Jurkat, Clone E6-1 (cell line): ENCODE measurements around the gene ZNF486. TPM values are rescaled to one million over a fixed set of nuclear protein-coding genes. Genes with fewer than 3 reads are reported as not detected.
"Not testable (repeated sequence)": the region's sequence is repeated elsewhere in the genome, so short reads cannot be mapped to it uniquely, and the experiment has no call there.

Source experiments
- DNase-seq: peaks from one replicate; pipeline ENCODE4 v3.0.0-alpha.2; 2011; ENCODE audit warnings: low read depth, low spot score
- H3K4me3 ChIP-seq: 2 replicates; pipeline ENCODE4 v1.5.1; 2011; ENCODE audit warnings: mild to moderate bottlenecking, low read length, control low read depth, moderate library complexity
- polyA plus RNA-seq: library from polyadenylated mRNA; unstranded; fragments of >200 nt; gene quantifications from one replicate; pipeline ENCODE4 v1.2.1, GENCODE V29; 2012; ENCODE audit warnings: missing spikeins; ENCODE audit not compliant: insufficient read length, insufficient read depth

ZNF486 gene
- not detected for polyA plus RNA-seq

DNA sequence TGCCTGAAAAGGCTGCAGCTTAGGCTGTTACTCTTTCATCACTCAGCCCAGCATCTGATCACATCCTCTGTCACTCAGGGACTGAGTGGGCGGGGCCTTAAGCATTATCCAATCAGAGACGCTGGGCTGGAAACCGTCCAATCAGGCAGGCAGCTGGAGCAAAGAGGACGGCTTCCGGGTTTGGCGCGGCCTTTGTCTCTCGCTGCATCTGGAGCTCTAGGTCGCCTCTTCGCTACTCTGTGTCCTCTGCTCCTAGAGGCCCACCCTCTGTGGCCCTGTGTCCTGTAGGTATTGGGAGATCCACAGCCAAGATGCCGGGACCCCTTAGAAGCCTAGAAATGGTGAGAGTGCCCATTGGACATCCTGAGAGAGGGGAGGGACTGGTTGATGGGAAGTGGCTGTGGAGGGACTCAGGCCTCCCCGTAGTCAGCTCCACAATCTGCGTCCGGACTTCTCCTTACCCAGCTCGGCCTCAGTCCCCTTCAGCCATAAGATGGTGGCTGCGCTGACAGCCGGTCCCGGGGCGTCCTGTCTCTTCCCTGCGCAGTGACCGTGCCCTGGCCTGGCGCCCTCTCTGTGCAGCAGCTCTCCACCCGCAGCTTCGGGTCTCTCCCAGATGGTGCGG lies at the start of gene ZNF486:
Gene ZNF486, plus strand, starts transcription at position 195 of the 625 bp plus-strand sequence. Its CDS starts 117 bp downstream, at position 312.
- no peak within 1 kb of the TSS for H3K4me3 ChIP-seq
- DNase-seq, result no peak

DNA sequence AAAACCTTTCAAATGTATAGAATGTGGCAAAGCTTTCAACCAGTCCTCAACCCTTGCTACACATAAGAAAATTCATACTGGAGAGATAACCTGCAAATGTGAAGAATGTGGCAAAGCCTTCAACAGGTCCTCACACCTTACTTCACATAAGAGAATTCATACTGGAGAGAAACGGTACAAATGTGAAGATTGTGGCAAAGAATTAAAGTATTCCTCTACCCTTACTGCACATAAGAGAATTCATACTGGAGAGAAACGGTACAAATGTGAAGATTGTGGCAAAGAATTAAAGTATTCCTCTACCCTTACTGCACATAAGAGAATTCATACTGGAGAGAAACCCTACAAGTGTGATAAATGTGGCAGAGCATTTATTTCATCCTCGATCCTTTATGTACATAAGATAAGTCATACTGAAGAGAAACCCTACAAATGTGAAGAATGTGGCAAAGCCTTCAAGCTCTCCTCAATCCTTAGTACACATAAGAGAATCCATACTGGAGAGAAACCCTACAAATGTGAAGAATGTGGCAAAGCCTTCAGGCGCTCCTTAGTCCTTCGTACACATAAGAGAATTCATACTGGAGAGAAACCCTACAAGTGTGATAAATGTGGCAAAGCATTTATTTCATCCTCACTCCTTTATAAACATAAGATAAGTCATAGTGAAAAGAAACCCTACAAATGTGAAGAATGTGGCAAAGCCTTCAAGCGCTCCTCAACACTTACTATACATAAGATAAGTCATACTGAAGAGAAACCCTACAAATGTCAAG lies 48.8 kb upstream of the ZNF486 start:
- DNase-seq, H3K4me3 ChIP-seq: not testable (repeated sequence)

DNA sequence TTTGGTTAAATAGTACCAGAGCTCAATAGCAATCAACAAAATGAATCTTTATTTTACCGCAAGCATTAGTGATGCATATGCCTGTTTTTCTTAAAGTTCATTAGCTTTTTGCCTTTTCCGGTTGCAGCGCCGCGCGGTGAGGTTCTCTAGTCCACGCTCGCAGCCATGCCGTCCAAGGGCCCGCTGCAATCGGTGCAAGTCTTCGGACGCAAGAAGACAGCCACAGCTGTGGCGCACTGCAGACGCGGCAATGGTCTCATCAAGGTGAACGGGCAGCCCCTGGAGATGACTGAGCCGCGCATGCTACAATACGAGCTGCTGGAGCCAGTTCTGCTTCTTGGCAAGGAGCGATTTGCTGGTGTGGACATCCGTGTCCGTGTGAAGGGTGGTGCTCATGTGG lies 42.1 kb upstream of the ZNF486 start:
- H3K4me3 ChIP-seq, result no peak overlapping the region
- DNase-seq, result no peak

DNA sequence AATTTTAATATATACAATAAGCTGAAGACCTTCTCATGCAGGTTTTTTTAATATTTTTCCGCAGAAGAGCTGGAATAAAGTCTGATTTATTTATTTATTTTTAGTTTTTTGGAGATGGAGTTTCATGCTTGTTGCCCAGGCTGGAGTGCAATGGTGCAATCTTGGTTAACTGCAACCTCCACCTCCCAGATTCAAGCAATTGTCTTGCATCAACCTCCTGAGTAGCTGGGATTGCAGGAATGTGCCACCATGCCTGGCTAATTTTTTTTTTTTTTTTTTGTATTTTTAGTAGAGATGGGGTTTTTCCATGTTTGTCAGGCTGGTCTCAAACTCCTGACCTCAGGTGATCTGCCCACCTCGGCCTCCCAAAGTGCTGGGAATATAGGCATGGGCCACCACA lies 34.1 kb upstream of the ZNF486 start:
- not testable (repeated sequence) for DNase-seq, H3K4me3 ChIP-seq

GRCh38 chr19:20137714-20138113 lies 29.3 kb upstream of the ZNF486 start:
- not testable (repeated sequence) for DNase-seq, H3K4me3 ChIP-seq

- H3K4me3 ChIP-seq, result no peak overlapping the region
- no peak for DNase-seq
Measured at GRCh38 chr19:20151617-20152145, 15.3 kb upstream of the ZNF486 start.

GRCh38 chr19:20152506-20152905 lies 14.5 kb upstream of the ZNF486 start:
- not testable (repeated sequence) for DNase-seq, H3K4me3 ChIP-seq

- DNase-seq, result no peak
- no peak overlapping the region for H3K4me3 ChIP-seq
Measured at GRCh38 chr19:20153281-20153680, 13.7 kb upstream of the ZNF486 start.

DNA sequence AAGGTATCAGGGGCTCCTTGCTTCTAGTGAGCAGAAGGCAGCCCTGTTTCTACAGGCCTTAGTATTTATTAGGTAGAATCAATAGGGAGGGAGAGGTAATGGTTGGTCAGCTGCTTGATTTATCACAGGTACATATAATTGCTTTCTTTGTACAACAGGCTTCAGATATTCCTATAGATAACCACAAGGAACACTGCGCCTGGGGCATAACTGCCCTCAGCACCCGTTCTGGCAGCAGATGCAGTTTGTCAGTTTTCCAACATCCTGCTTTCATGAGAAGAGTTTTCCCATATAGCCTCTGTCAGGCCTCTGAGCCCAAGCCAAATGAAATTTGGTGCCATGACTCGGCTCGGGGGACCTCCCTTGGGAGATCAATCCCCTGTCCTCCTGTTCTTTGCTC lies 12.4 kb upstream of the ZNF486 start:
- no peak overlapping the region for H3K4me3 ChIP-seq
- DNase-seq, result no peak

DNA sequence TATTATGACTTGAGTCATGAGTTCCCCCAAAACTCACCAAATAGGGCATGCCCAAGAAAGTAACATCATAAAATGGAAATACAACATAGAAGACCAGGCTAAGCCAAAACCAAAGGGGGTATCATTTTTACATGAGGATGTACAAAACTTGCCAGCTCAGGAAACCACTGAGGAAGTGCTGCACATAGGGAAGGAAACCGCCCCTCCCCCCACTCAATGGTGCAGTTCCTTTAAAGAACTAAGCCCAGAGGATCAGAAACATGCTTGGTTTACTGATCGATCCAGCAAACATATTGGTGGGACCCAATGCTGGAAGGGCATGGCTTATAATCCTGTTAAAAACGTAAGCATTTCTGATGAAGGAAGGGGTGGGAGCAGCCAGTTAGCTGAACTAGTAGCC lies 4.2 kb upstream of the ZNF486 start:
- no peak for DNase-seq
- H3K4me3 ChIP-seq, result no peak overlapping the region

DNA sequence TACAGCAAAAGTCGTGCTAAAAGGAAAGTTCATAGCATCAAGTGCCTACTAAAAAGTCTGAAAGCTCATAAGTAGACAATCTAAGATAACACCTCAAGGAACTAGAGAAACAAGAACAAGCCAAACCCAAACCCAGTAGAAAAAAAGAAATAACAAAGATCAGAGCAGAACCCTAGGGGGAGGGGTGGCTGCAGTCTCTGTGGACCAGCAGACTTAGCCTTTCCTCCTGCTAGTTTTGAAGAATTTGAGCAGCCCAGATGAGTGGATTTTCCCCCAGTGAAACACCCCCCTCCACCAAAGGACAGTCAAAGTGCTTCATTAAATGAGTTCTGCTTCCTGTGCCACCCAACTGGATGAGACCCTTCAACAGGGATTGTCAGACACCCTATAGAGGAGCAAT lies 2.6 kb upstream of the ZNF486 start:
- H3K4me3 ChIP-seq, result no peak overlapping the region
- no peak for DNase-seq

DNA sequence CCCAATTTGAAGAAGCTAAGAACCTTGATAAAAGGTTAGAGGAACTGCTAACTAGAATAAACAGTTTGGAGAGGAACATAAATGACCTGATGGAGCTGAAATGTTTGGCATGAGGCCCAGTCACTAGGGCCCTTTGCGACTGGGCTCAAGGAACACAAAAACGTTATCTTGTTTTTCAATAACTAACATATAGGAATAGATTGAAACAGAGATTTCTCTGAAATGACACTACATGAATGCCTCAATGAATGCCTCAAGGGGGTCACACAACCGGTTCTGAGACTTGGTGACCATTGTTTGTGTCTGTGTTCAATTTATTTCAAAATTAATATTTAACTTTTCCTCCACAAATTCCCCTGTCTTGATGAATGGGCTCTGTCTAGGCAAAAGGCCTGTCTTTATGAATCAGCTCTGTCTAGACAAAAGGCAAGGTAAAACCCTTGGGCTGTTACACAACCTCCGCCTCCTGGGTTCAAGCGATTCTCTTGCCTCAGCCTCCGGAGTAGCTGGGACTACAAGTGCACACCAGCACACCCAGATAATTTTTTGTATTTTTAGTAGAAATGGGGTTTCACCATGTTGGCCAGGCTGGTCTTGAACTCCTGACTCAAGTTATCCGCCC lies 932 bp upstream of the ZNF486 start:
- no peak for DNase-seq
- no peak overlapping the region for H3K4me3 ChIP-seq

DNA sequence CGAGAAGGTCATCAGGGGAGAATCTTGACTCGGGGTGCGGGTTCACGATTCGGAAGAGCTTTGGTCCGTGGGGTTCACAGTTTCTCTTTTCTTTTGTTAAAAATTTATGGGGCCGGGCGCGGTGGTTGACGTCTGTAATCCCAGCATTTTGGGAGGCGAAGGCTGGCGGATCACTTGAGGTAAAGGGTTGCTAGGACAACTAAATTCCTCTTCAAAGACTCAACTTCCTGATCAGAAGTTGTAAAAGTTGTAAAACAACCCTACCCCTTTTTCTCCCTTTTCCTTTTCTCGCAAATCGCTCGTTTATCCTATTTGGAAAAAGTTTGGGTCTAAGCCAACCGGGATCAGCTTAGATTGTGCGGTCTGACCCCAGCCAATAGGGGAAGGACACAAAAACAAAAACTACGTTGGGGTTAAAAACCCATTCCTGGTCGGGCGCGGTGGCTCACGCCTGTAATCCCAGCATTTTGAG lies 673 bp downstream of the ZNF486 start:
- no peak for DNase-seq
- no peak overlapping the region for H3K4me3 ChIP-seq

DNA sequence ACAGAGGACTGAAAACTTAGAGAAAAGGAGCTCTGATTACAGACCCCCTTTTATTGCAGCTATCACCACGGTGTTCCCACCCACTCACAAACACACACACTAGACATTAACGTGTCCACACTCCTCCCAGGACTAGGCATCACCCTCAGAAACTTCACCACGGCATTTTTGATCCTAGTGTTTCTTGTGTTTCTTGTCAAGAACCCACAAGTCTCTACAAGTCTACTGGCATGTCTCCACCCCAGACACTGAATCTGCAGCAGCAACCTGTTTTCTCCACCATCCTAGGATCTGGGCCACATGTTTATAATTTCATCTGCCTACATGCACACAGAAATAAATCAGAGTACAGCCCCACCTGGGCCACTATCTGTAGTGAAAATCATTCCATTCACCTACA lies 4.3 kb downstream of the ZNF486 start:
- DNase-seq, result no peak
- H3K4me3 ChIP-seq, result no peak overlapping the region

DNA sequence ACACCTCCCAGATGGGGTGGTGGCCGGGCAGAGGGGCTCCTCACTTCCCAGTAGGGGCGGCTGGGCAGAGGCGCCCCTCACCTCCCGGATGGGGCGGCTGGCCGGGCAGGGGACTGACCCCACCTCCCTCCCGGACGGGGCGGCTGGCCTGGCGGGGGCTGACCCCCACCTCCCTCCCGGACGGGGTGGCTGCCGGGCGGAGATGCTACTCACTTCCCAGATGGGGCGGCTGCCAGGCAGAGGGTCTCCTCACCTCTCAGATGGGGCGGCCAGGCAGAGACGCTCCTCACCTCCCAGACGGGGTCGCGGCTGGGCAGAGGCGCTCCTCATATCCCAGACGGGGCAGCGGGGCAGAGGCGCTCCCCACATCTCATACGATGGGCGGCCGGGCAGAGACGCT lies 8.8 kb downstream of the ZNF486 start:
- DNase-seq, H3K4me3 ChIP-seq: not testable (repeated sequence)

DNA sequence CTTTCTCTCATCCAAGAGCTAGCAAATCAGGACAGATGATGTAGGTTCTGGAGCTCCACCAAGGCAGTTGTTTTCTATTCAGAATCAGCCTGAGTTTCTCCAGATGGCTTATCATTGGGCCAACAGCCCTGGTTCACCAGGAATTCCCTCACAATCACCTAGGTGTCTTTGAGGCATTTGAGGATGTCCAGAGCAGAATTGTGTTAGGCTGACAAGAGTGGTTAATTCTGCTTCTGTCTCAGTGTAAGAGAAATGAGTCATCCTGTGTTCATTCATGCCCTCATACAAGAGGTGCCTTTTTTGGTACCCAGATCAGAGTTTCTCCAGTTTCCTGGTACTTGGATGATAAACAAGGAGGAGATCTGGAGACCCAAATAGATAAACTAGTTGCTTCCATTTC lies 12.9 kb downstream of the ZNF486 start:
- not testable (repeated sequence) for H3K4me3 ChIP-seq, DNase-seq

DNA sequence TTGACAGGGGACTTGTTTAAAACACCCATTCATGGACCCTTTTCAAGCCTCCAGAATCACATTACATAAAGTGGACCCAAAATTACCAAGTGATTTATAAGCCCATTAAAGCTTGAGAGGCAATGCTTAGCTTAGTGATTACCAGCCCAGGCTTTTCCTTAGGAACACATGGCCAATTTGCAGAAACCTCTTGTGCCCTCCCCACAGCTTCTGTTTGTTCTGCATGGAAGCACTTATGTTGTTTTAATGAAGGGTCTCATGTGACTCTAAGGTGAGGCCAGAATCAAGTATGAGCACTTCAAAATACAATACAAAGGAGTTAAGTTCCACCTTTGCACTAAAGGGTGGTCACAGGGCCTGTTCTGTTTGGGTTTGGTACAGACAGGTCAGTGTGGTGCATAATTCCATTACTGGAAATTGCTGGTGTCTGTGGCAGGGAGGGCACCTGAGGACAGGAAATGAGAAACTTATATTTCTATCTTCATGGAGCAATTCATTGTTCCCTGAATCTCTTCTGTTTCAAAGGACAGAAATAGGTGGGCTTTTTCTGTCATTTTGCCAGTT lies 15.3 kb downstream of the ZNF486 start:
- no peak for DNase-seq
- no peak overlapping the region for H3K4me3 ChIP-seq

- DNase-seq, result no peak
Measured at GRCh38 chr19:20186174-20186573, 19.2 kb downstream of the ZNF486 start.

GRCh38 chr19:20197747-20198146 lies 30.7 kb downstream of the ZNF486 start:
- no peak for DNase-seq
- H3K4me3 ChIP-seq, result no peak overlapping the region

More at GRCh38 chr19:20186174-20186573, 19.2 kb downstream of the ZNF486 start:
- H3K4me3 ChIP-seq, result no peak overlapping the region

DNA sequence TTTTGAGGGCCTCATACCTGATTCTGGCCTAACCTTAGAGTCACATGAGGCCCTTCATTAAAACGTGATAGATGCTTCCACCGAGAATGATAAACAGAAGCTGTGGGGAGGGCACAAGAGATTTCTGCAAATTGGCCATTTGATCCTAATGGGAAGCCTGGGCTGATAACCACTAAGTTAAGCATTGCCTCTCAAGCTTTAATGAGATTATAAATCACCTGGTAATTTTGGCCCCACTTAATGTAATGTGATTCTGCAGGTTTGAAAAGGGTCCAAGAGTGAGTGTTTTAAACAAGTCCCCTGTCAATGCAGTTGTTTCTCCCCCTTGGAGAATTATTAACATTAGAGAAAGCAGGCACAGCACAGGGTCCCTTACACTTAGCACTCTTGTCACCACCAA lies 42.0 kb downstream of the ZNF486 start:
- no peak for DNase-seq
- no peak overlapping the region for H3K4me3 ChIP-seq
